Neutrophil (primary cell): ENCODE measurements around the gene NBL1.

Experiments
- H3K27ac ChIP-seq: fragments of 200-600 bp; sonication (generic); 2 replicates; pipeline ENCODE4 v1.5.1; 2016; ENCODE audit warnings: mild to moderate bottlenecking, moderate library complexity
- H3K27me3 ChIP-seq: fragments of 200-600 bp; sonication (generic); 2 replicates; pipeline ENCODE4 v1.6.0; 2016; ENCODE audit warnings: mild to moderate bottlenecking
- H3K36me3 ChIP-seq: fragments of 200-600 bp; sonication (generic); 2 replicates; pipeline ENCODE4 v1.5.1; 2017
- H3K4me1 ChIP-seq, 2 experiments: fragments of 200-600 bp in 1 of 2; sonication (generic) in 1 of 2; 1 replicate in 1 of 2; 2 replicates in 1 of 2; pipeline versions ENCODE4 v1.5.1 to v1.6.1; 2013 to 2016; ENCODE audit warnings: low read depth in 1 of 2, low read length in 1 of 2, mild to moderate bottlenecking in 1 of 2, moderate library complexity in 1 of 2; ENCODE audit not compliant: control insufficient read depth in 1 of 2, insufficient read depth in 1 of 2
- H3K4me3 ChIP-seq, 2 experiments: fragments of 200-600 bp in 1 of 2; sonication (generic) in 1 of 2; 1 replicate in 1 of 2; 2 replicates in 1 of 2; pipeline ENCODE4 v1.5.1; 2013 to 2016; ENCODE audit warnings: low read depth in 1 of 2, low read length in 1 of 2, mild to moderate bottlenecking in 1 of 2, moderate library complexity in 1 of 2
- H3K9me3 ChIP-seq: fragments of 200-600 bp; sonication (generic); 2 replicates; pipeline ENCODE4 v1.5.1; 2016
- TF ChIP-seq, protein P1 (sequence below): fragments of 200-600 bp; sonication (generic); IDR thresholded peaks from 2 replicates; pipeline ENCODE4 v1.5.1; 2016; ENCODE audit warnings: antibody characterized with exemption

Gene NBL1

DNA sequence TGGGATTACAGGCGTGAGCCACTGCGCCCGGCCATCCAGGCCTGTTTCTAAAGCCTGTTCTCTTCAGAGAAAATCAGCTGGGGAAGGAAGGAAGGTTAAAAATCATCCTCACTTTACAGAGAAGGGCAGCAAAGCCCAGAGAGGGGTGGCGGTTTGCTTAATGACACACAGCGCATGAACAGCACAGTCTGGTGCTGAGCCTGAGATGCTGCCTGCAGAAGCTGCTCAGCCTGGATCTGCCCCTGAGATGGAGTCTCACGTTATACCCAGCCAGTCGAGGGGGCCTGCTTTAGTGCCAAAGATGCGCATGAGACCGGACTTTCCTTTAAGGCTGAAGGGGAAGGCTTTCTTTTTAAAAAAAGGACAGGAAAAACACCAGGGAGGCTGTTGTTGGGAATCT lies 41.9 kb downstream of the NBL1 start:
- Histone ChIP-seq H3K27me3 (no peaks in the 10 kb centered on the region), H3K4me1 (no peaks in the 10 kb centered on the region), H3K27ac (no peak overlapping the region), H3K36me3 (peaks cover 14% of the 10 kb centered on the region), H3K9me3 (no peaks in the 10 kb centered on the region), H3K4me3 (no peak overlapping the region)
- TF ChIP-seq, protein P1, sequence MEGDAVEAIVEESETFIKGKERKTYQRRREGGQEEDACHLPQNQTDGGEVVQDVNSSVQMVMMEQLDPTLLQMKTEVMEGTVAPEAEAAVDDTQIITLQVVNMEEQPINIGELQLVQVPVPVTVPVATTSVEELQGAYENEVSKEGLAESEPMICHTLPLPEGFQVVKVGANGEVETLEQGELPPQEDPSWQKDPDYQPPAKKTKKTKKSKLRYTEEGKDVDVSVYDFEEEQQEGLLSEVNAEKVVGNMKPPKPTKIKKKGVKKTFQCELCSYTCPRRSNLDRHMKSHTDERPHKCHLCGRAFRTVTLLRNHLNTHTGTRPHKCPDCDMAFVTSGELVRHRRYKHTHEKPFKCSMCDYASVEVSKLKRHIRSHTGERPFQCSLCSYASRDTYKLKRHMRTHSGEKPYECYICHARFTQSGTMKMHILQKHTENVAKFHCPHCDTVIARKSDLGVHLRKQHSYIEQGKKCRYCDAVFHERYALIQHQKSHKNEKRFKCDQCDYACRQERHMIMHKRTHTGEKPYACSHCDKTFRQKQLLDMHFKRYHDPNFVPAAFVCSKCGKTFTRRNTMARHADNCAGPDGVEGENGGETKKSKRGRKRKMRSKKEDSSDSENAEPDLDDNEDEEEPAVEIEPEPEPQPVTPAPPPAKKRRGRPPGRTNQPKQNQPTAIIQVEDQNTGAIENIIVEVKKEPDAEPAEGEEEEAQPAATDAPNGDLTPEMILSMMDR, result no peak

DNA sequence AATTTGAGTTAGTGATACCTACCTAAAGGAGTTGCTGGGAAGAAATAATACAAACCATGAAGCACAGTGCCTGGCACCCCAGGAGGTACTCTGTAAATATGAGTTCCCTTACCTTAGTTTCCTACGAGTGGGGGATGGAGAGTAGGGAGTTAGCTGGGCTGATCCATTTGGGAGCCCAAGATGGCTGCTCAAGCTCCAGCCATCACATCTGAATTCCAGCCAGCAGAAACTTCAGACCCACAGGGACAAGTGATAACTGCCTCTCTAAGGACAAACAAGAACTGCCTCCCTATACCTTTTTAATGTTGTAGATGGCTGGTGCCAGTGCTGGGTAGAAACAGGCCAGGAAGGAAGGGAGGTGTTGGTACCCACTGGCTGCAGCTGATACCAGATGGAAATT lies 43.3 kb downstream of the NBL1 start:
- Histone ChIP-seq H3K9me3 (no peaks in the 10 kb centered on the region), H3K4me1 (no peaks in the 10 kb centered on the region), H3K4me3 (no peak overlapping the region), H3K36me3 (peaks cover 11% of the 10 kb centered on the region), H3K27ac (no peak overlapping the region), H3K27me3 (no peaks in the 10 kb centered on the region)
- TF ChIP-seq, protein P1, result no peak

DNA sequence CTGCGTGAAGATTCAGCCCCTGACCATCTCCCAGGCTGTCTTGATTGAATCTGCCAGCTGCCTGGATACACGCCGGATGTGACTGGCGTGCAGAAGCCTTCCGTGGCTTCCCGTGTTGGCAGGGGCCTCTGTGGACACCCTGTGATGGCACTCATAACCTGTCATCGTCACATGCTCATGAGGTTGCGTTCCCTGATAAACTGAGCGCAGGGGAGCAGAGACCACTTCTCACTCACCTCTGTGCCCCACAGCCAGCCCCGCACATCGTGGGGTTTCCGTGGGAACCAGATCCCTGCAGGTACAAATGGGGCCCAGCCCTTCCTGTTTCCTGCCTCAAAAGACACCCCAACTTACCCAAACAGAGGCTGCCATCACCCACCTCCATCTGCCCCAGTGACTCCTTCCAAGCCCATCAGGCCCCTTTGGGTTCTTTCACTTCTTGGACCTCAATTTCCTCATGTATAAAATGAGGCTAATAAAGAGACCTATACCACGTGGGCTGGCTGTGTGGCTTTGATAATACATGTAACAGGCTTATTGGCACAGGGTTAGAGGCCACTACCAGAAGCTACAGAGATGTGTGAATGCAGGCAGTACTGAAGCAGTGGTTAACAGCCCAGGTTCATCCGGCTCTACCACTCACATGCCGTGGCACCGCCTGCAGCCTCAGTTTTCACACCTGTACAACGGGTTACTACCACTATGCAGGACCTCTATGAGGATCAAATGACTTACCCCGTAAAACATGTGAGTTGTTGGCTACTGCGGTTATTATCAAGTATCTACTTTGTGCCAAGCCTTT lies 44.1 kb downstream of the NBL1 start:
- TF ChIP-seq, protein P1, result no peak
- peaks cover 7% of the 10 kb centered on the region for H3K36me3 ChIP-seq
- no peak overlapping the region for H3K27ac ChIP-seq
- no peaks in the 10 kb centered on the region for H3K9me3 ChIP-seq
- no peaks in the 10 kb centered on the region for H3K27me3 ChIP-seq
- no peak overlapping the region for H3K4me3 ChIP-seq
- no peaks in the 10 kb centered on the region for H3K4me1 ChIP-seq

DNA sequence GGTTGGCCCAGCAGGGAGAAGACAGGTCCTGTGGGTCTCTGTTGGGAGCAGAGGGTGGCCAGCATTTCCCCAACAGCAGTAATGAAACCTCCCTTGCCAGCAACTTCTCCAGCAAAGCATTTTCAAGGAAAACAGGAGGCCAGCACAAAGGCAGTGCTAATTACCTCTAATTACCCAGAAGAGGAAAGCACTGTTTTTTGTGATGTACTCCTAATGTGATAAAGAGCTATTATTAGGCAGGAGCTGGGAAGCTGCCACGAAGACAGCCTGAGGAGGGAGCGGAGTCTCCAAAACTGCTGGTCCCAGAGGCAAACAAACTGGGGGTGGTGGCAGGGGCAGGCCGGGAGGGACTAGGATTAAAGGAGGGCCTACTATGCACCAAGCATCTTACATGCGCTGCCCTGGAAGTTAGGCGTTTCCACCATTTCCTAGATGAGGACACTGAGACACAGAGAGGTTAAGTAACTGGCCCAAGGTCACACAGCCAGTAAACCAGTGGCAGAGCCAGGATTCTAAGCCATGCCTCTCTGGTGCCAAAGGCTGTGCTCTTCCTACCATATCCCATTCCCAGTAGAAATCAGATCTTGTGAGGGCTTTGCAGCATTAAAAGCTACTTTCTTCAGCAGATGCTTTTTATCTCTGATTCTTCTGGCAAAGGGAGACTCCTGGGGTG lies 45.1 kb downstream of the NBL1 start:
- Histone ChIP-seq H3K4me1 (no peaks in the 10 kb centered on the region), H3K36me3 (peaks cover 8% of the 10 kb centered on the region), H3K9me3 (no peaks in the 10 kb centered on the region), H3K27ac (no peak overlapping the region), H3K27me3 (no peaks in the 10 kb centered on the region), H3K4me3 (no peak overlapping the region)
- TF ChIP-seq, protein P1, result no peak

DNA sequence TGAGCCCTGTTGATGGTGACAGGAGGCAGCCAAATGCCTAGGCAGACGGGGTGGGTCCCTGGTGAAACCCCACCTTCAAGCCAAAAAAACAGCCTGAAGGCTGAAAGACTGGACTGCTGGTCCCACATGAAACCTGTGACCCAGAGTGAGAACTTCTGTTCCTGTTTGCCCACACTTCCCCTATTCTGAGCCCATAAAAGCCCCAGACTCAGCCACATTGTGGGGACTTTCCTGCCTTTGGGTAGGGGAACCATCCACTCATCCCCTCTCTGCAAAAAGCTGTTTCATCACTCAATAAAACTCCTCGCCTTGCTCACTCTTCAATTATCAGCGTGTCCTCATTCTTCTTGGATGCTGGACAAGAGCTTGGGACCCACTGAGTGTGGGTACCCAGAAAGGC lies 45.7 kb downstream of the NBL1 start:
- Histone ChIP-seq H3K27me3 (no peaks in the 10 kb centered on the region), H3K4me1 (no peaks in the 10 kb centered on the region), H3K27ac (no peak overlapping the region), H3K4me3 (no peak overlapping the region), H3K36me3 (peaks cover 12% of the 10 kb centered on the region), H3K9me3 (no peaks in the 10 kb centered on the region)
- TF ChIP-seq, protein P1, result no peak
